ENCODE data around the gene CDKN1C. TPM values are rescaled to one million over a fixed set of nuclear protein-coding genes. Genes with fewer than 3 reads are reported as not detected.

CDKN1C gene
- 1 to 10 TPM in 1 of 2 experiments, under 1 TPM in 1; 0.85 to 1.0 TPM for total RNA-seq

- H3K9me3 Mint-ChIP-seq: no peaks in the 10 kb centered on the region
- H3K4me1 Mint-ChIP-seq: peaks cover 12% of the 10 kb centered on the region
- peak within 1 kb of the TSS; percentile 84 for H3K4me3 Mint-ChIP-seq
- peaks cover 14% of the 10 kb centered on the region for H3K27me3 Mint-ChIP-seq
- peak; percentile 87 for DNase-seq
- no peaks in the 10 kb centered on the region for H3K36me3 Mint-ChIP-seq
- no peak within 1 kb of the TSS for H3K27ac Mint-ChIP-seq
Measured at GRCh38 chr11:2885678-2886081, at the start of gene CDKN1C. Gene CDKN1C (minus strand): TSS chr11:2885775. CDS start chr11:2885456, 319 bp downstream.

GRCh38 chr11:2934611-2935239 is 49.1 kb upstream of the CDKN1C start:
- Mint-ChIP-seq H3K9me3 (peaks cover 20% of the 10 kb centered on the region), H3K4me3 (no peak overlapping the region), H3K4me1 (peaks cover 8% of the 10 kb centered on the region), H3K36me3 (peaks cover 27% of the 10 kb centered on the region), H3K27me3 (peaks cover 3% of the 10 kb centered on the region), H3K27ac (no peak overlapping the region)
- no peak for DNase-seq

GRCh38 chr11:2934021-2934550 is 48.5 kb upstream of the CDKN1C start:
- peaks cover 16% of the 10 kb centered on the region for H3K9me3 Mint-ChIP-seq
- no peak overlapping the region for H3K4me3 Mint-ChIP-seq
- H3K27ac Mint-ChIP-seq: no peak overlapping the region
- DNase-seq: no peak
- peaks cover 5% of the 10 kb centered on the region for H3K27me3 Mint-ChIP-seq
- H3K4me1 Mint-ChIP-seq: peaks cover 8% of the 10 kb centered on the region
- peaks cover 21% of the 10 kb centered on the region for H3K36me3 Mint-ChIP-seq

GRCh38 chr11:2933375-2934020 is 47.9 kb upstream of the CDKN1C start:
- Mint-ChIP-seq H3K27ac (no peak overlapping the region), H3K9me3 (peaks cover 10% of the 10 kb centered on the region), H3K4me1 (peaks cover 10% of the 10 kb centered on the region), H3K36me3 (peaks cover 15% of the 10 kb centered on the region), H3K4me3 (no peak overlapping the region), H3K27me3 (peaks cover 8% of the 10 kb centered on the region)
- peak; percentile 59 for DNase-seq

GRCh38 chr11:2932850-2933251 is 47.3 kb upstream of the CDKN1C start:
- Mint-ChIP-seq H3K9me3 (peaks cover 7% of the 10 kb centered on the region), H3K27ac (no peak overlapping the region), H3K4me3 (no peak overlapping the region), H3K4me1 (peaks cover 14% of the 10 kb centered on the region), H3K36me3 (peaks cover 9% of the 10 kb centered on the region), H3K27me3 (peaks cover 14% of the 10 kb centered on the region)
- no peak for DNase-seq

GRCh38 chr11:2931771-2932738 is 46.5 kb upstream of the CDKN1C start:
- Mint-ChIP-seq H3K27ac (no peak overlapping the region), H3K4me1 (peaks cover 14% of the 10 kb centered on the region), H3K36me3 (peaks cover 2% of the 10 kb centered on the region), H3K9me3 (peaks cover 2% of the 10 kb centered on the region), H3K27me3 (peaks cover 22% of the 10 kb centered on the region), H3K4me3 (no peak overlapping the region)
- no peak for DNase-seq

GRCh38 chr11:2931420-2931746 is 45.8 kb upstream of the CDKN1C start:
- Mint-ChIP-seq H3K36me3 (no peaks in the 10 kb centered on the region), H3K27ac (no peak overlapping the region), H3K9me3 (no peaks in the 10 kb centered on the region), H3K27me3 (peaks cover 29% of the 10 kb centered on the region), H3K4me3 (no peak overlapping the region), H3K4me1 (peaks cover 14% of the 10 kb centered on the region)
- DNase-seq: no peak

- no peaks in the 10 kb centered on the region for H3K9me3 Mint-ChIP-seq
- DNase-seq: peak; percentile 56
- no peak overlapping the region for H3K27ac Mint-ChIP-seq
- H3K36me3 Mint-ChIP-seq: no peaks in the 10 kb centered on the region
- peaks cover 30% of the 10 kb centered on the region for H3K27me3 Mint-ChIP-seq
- peak overlapping the region; percentile 72 for H3K4me3 Mint-ChIP-seq
- peaks cover 14% of the 10 kb centered on the region for H3K4me1 Mint-ChIP-seq
Measured at GRCh38 chr11:2930704-2931419, 45.3 kb upstream of the CDKN1C start.

GRCh38 chr11:2929950-2930703 is 44.6 kb upstream of the CDKN1C start:
- Mint-ChIP-seq H3K9me3 (no peaks in the 10 kb centered on the region), H3K27me3 (peaks cover 30% of the 10 kb centered on the region), H3K27ac (peak overlapping the region; percentile 56)

GRCh38 chr11:2929531-2929949 is 44.0 kb upstream of the CDKN1C start:
- Mint-ChIP-seq H3K27ac (peak overlapping the region; percentile 56), H3K27me3 (peaks cover 30% of the 10 kb centered on the region)
- peak; percentile 65 for DNase-seq

More at GRCh38 chr11:2929950-2930703, 44.6 kb upstream of the CDKN1C start:
- Mint-ChIP-seq H3K4me3 (peak overlapping the region; percentile 72), H3K4me1 (peaks cover 14% of the 10 kb centered on the region), H3K36me3 (no peaks in the 10 kb centered on the region)
- DNase-seq: peak; percentile 66

GRCh38 chr11:2928605-2929530 is 43.3 kb upstream of the CDKN1C start, which contains the start of gene PHLDA2:
Gene PHLDA2 (minus strand): TSS chr11:2929420. CDS start chr11:2929364, 56 bp downstream.
- peaks cover 14% of the 10 kb centered on the region for H3K4me1 Mint-ChIP-seq
- H3K9me3 Mint-ChIP-seq: no peaks in the 10 kb centered on the region
- H3K36me3 Mint-ChIP-seq: no peaks in the 10 kb centered on the region
- H3K4me3 Mint-ChIP-seq: peak within 1 kb of the TSS; percentile 73
- DNase-seq: peak; percentile 68
- H3K27me3 Mint-ChIP-seq: peaks cover 30% of the 10 kb centered on the region
- H3K27ac Mint-ChIP-seq: peak within 1 kb of the TSS; percentile 56

More at GRCh38 chr11:2929531-2929949, 44.0 kb upstream of the CDKN1C start:
- H3K9me3 Mint-ChIP-seq: no peaks in the 10 kb centered on the region
- peak overlapping the region; percentile 72 for H3K4me3 Mint-ChIP-seq
- H3K4me1 Mint-ChIP-seq: peaks cover 14% of the 10 kb centered on the region
- no peaks in the 10 kb centered on the region for H3K36me3 Mint-ChIP-seq

- Mint-ChIP-seq H3K36me3 (no peaks in the 10 kb centered on the region), H3K9me3 (no peaks in the 10 kb centered on the region), H3K4me3 (peak overlapping the region; percentile 56), H3K27ac (no peak overlapping the region), H3K4me1 (peaks cover 14% of the 10 kb centered on the region), H3K27me3 (peaks cover 30% of the 10 kb centered on the region)
- no peak for DNase-seq
Measured at GRCh38 chr11:2927851-2928604, 42.5 kb upstream of the CDKN1C start.
